MM.1S (cell line): ENCODE data around the gene FAM20A.

Experiments
- DNase-seq: peaks from one replicate; pipeline ENCODE4 v3.0.0-alpha.2; 2015
- H2AFZ ChIP-seq: fragments of 300-600 bp; sonication (generic); 2 replicates; pipeline ENCODE4 v1.6.0; 2016; ENCODE audit warnings: antibody characterized with exemption, low read length
- H3F3A ChIP-seq: fragments of 300-600 bp; sonication (generic); 2 replicates; pipeline ENCODE4 v1.6.1; 2016; ENCODE audit warnings: mild to moderate bottlenecking, antibody characterized with exemption, low read length, moderate library complexity, mixed read lengths; ENCODE audit not compliant: insufficient read depth
- H3K27ac ChIP-seq: fragments of 300-600 bp; sonication (generic); 2 replicates; pipeline ENCODE4 v1.5.1; 2016; ENCODE audit warnings: mild to moderate bottlenecking, low read length
- H3K27me3 ChIP-seq: fragments of 300-600 bp; sonication (generic); replicated peaks from 2 replicates; pipeline ENCODE4 v1.6.0; 2016; ENCODE audit warnings: low read length; ENCODE audit not compliant: insufficient read depth
- H3K36me3 ChIP-seq: fragments of 300-600 bp; sonication (generic); replicated peaks from 2 replicates; pipeline ENCODE4 v1.6.1; 2016; ENCODE audit warnings: mild to moderate bottlenecking, low read length, mixed read lengths; ENCODE audit not compliant: insufficient read depth
- H3K4me1 ChIP-seq: fragments of 300-600 bp; sonication (generic); 2 replicates; pipeline ENCODE4 v1.6.1; 2016; ENCODE audit warnings: low read length, mixed read lengths
- H3K4me2 ChIP-seq: fragments of 300-600 bp; sonication (generic); 2 replicates; pipeline ENCODE4 v1.6.0; 2016; ENCODE audit warnings: low read depth, low read length
- H3K4me3 ChIP-seq: fragments of 300-600 bp; sonication (generic); 2 replicates; pipeline ENCODE4 v1.5.1; 2016; ENCODE audit warnings: low read length, mixed read lengths
- H3K79me2 ChIP-seq: fragments of 300-600 bp; sonication (generic); 2 replicates; pipeline ENCODE4 v1.6.1; 2016; ENCODE audit warnings: mixed run types, low read length, mixed read lengths
- H3K9ac ChIP-seq: fragments of 300-600 bp; sonication (generic); 2 replicates; pipeline ENCODE4 v1.6.1; 2016; ENCODE audit warnings: low read length, mixed read lengths
- H3K9me2 ChIP-seq: fragments of 300-600 bp; sonication (generic); replicated peaks from 2 replicates; pipeline ENCODE4 v1.6.1; 2016; ENCODE audit warnings: mild to moderate bottlenecking, low read length, mixed read lengths; ENCODE audit not compliant: insufficient read depth
- H3K9me3 ChIP-seq: fragments of 300-600 bp; sonication (generic); replicated peaks from 2 replicates; pipeline ENCODE4 v1.6.1; 2016; ENCODE audit warnings: mild to moderate bottlenecking, low read length, mixed read lengths; ENCODE audit not compliant: insufficient read depth
- H4K20me1 ChIP-seq: fragments of 300-600 bp; sonication (generic); 2 replicates; pipeline ENCODE4 v1.6.1; 2016; ENCODE audit warnings: mild to moderate bottlenecking, low read length, moderate library complexity, mixed read lengths; ENCODE audit not compliant: insufficient read depth
- CTCF ChIP-seq: fragments of 300-600 bp; sonication (generic); IDR thresholded peaks from 2 replicates; pipeline ENCODE4 v1.5.1; 2016; ENCODE audit warnings: antibody characterized with exemption, low read length, mixed read lengths
- EZH2 ChIP-seq: fragments of 300-600 bp; sonication (generic); optimal IDR thresholded peaks from 2 replicates; pipeline ENCODE3; 2017; ENCODE audit warnings: low read depth, mild to moderate bottlenecking, antibody characterized with exemption, low read length, mixed read lengths
- EZH2phosphoT487 ChIP-seq: fragments of 300-600 bp; sonication (generic); IDR thresholded peaks from 2 replicates; pipeline ENCODE4 v1.6.1; 2018; ENCODE audit warnings: antibody characterized with exemption, low read length

Gene FAM20A

DNA sequence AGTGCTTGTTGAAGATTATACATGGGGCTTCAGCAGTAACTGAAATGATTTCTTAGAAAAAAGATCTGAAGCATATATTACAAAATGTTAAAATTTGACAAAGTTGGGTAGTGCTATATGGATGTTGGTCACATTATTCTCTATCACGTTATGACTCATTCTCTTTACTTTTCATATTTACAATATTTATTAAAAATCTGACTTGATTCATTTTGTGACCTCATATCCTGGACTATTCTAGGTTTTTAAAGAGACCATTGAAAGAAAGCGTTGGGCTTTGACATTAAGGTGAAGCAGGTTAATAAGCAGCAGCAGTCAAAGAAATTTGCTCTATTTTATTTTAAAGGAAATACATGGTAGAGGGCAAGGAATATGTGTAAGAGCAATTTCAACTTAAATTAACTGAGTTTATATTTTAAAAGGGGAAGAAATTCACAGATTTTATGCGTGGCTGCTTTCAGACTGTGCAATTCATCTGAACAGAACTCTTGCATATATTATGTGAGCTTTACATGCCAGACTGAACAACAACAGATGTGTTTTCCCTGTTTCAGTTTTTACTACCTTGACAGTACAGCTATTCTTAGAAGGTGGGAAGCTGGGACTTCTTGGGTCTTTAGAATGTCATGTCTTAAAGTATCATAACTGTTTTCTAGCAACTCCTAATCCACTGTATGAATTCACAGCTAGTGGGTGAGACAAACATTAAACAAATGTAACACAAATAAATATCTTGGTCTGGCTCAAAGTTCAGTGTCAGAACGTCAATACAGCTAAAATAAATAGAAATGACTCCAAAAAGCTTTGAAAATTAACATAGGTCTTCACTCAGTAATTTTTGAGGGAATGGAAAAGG is 10.4 kb upstream of the FAM20A start:
- TF ChIP-seq CTCF (no peak), EZH2 (no peak), EZH2phosphoT487 (no peak)
- Histone ChIP-seq H3K4me3 (no peak overlapping the region), H3K9me2 (no peaks in the 10 kb centered on the region), H3K27ac (no peak overlapping the region), H3K27me3 (no peaks in the 10 kb centered on the region), H3K79me2 (no peaks in the 10 kb centered on the region), H2AFZ (no peak overlapping the region), H4K20me1 (no peaks in the 10 kb centered on the region), H3F3A (peaks cover 10% of the 10 kb centered on the region), H3K4me1 (peaks cover 21% of the 10 kb centered on the region), H3K4me2 (peak overlapping the region; percentile 15; the same call in 1 of the 2 replicates), H3K9ac (no peak overlapping the region), H3K9me3 (no peaks in the 10 kb centered on the region), H3K36me3 (no peaks in the 10 kb centered on the region)
- DNase-seq: no peak

- H3K36me3 ChIP-seq: no peaks in the 10 kb centered on the region
- no peaks in the 10 kb centered on the region for H3K79me2 ChIP-seq
- H4K20me1 ChIP-seq: no peaks in the 10 kb centered on the region
- no peak overlapping the region for H3K27ac ChIP-seq
- peaks cover 31% of the 10 kb centered on the region for H3K4me1 ChIP-seq
- TF ChIP-seq EZH2 (no peak), CTCF (no peak), EZH2phosphoT487 (no peak)
- no peaks in the 10 kb centered on the region for H3K9me3 ChIP-seq
- peaks cover 15% of the 10 kb centered on the region for H3F3A ChIP-seq
- H3K4me2 ChIP-seq: no peak overlapping the region
- H3K27me3 ChIP-seq: no peaks in the 10 kb centered on the region
- H3K9ac ChIP-seq: no peak overlapping the region
- no peaks in the 10 kb centered on the region for H3K9me2 ChIP-seq
- H2AFZ ChIP-seq: no peak overlapping the region
- DNase-seq: no peak
- no peak overlapping the region for H3K4me3 ChIP-seq
Measured at GRCh38 chr17:68610554-68610953, 9.4 kb upstream of the FAM20A start.

DNA sequence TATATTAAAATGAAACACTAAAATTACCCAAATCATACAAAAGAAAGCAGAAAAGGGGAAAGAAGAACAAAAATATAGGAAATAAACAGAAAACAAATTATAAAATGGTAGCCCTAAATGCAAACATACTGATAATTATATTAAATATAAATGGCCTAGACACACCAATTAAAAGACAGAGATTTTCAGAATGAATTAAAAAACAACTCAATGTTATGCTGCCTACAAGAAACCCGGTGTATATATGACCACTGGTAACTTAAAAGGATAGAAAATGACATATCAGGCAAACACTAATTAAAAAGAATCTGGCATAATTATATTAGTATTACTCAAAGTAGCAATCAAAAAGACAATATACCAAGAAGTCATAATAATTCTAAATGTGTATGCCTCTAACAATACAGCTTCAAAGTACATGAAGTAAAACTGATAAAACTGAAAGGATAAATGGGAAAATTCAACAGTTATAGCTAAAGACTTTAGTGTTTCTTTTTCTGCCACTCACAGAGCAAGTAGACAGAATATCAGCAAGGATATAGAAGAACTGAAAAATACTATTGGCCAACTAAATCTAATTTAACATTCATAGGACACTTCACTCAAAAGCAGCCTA is 7.5 kb upstream of the FAM20A start:
- H3K4me1 ChIP-seq: peaks cover 36% of the 10 kb centered on the region
- TF ChIP-seq EZH2 (no peak), EZH2phosphoT487 (no peak), CTCF (no peak)
- H4K20me1 ChIP-seq: no peaks in the 10 kb centered on the region
- no peaks in the 10 kb centered on the region for H3K79me2 ChIP-seq
- no peak overlapping the region for H3K4me3 ChIP-seq
- no peaks in the 10 kb centered on the region for H3K36me3 ChIP-seq
- DNase-seq: no peak
- no peak overlapping the region for H2AFZ ChIP-seq
- peaks cover 15% of the 10 kb centered on the region for H3F3A ChIP-seq
- H3K9me3 ChIP-seq: no peaks in the 10 kb centered on the region
- no peaks in the 10 kb centered on the region for H3K27me3 ChIP-seq
- H3K9ac ChIP-seq: no peak overlapping the region
- no peaks in the 10 kb centered on the region for H3K9me2 ChIP-seq
- H3K4me2 ChIP-seq: no peak overlapping the region
- no peak overlapping the region for H3K27ac ChIP-seq
